ENCODE data around the gene PTPRQ. TPM values are rescaled to one million over a fixed set of nuclear protein-coding genes. Genes with fewer than 3 reads are reported as not detected.

The PTPRQ gene
- total RNA-seq, 4 donors from 2014 or later, result 0.47 to 6.0 (median 3.4) TPM

GRCh38 chr12:80708975-80709328, 264.9 kb downstream of the PTPRQ start:
- Histone ChIP-seq H3K4me3 (no peak overlapping the region), H3K4me1 (peaks cover 0 to 12% (median 0%) of the 10 kb centered on the region in 3 donors), H3K36me3 (no peaks in the 10 kb centered on the region), H3K27me3 (peaks cover 20% of the 10 kb centered on the region), H3K9me3 (no peaks in the 10 kb centered on the region), H3K27ac (no peak overlapping the region)
- no peak for ATAC-seq
- TF ChIP-seq CTCF (IDR thresholded peaks at IDR 0.05), result no peak
- TF ChIP-seq POLR2A (IDR thresholded peaks at IDR 0.05), result no peak
- TF ChIP-seq EP300 (IDR thresholded peaks at IDR 0.05), result no peak
- no peak for TF ChIP-seq POLR2AphosphoS5 (IDR thresholded peaks at IDR 0.05)
- WGBS, 2 donors (ENCODE audit: low coverage in 1 of 2), result 66 to 85% methylated on average over 8 to 10 of the region's 10 CpGs

GRCh38 chr12:80709811-80710726, 266.0 kb downstream of the PTPRQ start:
- WGBS, 2 donors (ENCODE audit: low coverage in 1 of 2), result 76 to 80% methylated on average over 13 to 17 of the region's 20 CpGs
- Histone ChIP-seq H3K36me3 (no peaks in the 10 kb centered on the region), H3K4me3 (no peak overlapping the region), H3K9me3 (no peaks in the 10 kb centered on the region), H3K27me3 (peaks cover 29% of the 10 kb centered on the region), H3K27ac (no peak overlapping the region), H3K4me1 (peaks cover 0 to 4% (median 0%) of the 10 kb centered on the region in 3 donors)
- no peak for TF ChIP-seq POLR2A (IDR thresholded peaks at IDR 0.05)
- TF ChIP-seq CTCF (IDR thresholded peaks at IDR 0.05), result no peak
- no peak for TF ChIP-seq EP300 (IDR thresholded peaks at IDR 0.05)
- no peak for TF ChIP-seq POLR2AphosphoS5 (IDR thresholded peaks at IDR 0.05)
- no peak for ATAC-seq

GRCh38 chr12:80710727-80711449, 266.9 kb downstream of the PTPRQ start:
- peaks cover 29% of the 10 kb centered on the region for H3K27me3 ChIP-seq
- H3K9me3 ChIP-seq, result no peaks in the 10 kb centered on the region
- ATAC-seq, result no peak
- 100% methylated on average over 1 of the region's 1 CpG for WGBS, 2 donors (ENCODE audit: low coverage in 1 of 2)
- H3K27ac ChIP-seq, result no peak overlapping the region
- TF ChIP-seq EP300 (IDR thresholded peaks at IDR 0.05) (no peak), POLR2AphosphoS5 (IDR thresholded peaks at IDR 0.05) (no peak), CTCF (IDR thresholded peaks at IDR 0.05) (no peak), POLR2A (IDR thresholded peaks at IDR 0.05) (no peak)
- no peak overlapping the region for H3K4me3 ChIP-seq
- no peaks in the 10 kb centered on the region for H3K36me3 ChIP-seq
- H3K4me1 ChIP-seq, result peaks cover 0 to 4% (median 0%) of the 10 kb centered on the region in 3 donors

GRCh38 chr12:80711866-80712265, 267.8 kb downstream of the PTPRQ start:
- Histone ChIP-seq H3K4me3 (no peak overlapping the region), H3K9me3 (no peaks in the 10 kb centered on the region), H3K36me3 (no peaks in the 10 kb centered on the region), H3K27me3 (peaks cover 32% of the 10 kb centered on the region), H3K27ac (no peak overlapping the region), H3K4me1 (peaks cover 0 to 4% (median 0%) of the 10 kb centered on the region in 3 donors)
- ATAC-seq, result no peak
- TF ChIP-seq POLR2AphosphoS5 (IDR thresholded peaks at IDR 0.05) (no peak), POLR2A (IDR thresholded peaks at IDR 0.05) (no peak), CTCF (IDR thresholded peaks at IDR 0.05) (no peak), EP300 (IDR thresholded peaks at IDR 0.05) (no peak)
- WGBS, 2 donors (ENCODE audit: low coverage in 1 of 2), result 71 to 73% methylated on average over 1 of the region's 1 CpG

Data from gastroesophageal sphincter (tissue), 4 donors.